ENCODE results near the gene BRD4. TPM values are rescaled to one million over a fixed set of nuclear protein-coding genes. Genes with fewer than 3 reads are reported as not detected.

Gene BRD4
- total RNA-seq, 1 donor from 2014 or later: 108 TPM

- Mint-ChIP-seq H3K27me3 (ENCODE audit: low read depth) (no peaks in the 10 kb centered on the region), H3K4me1 (ENCODE audit: low read depth) (peaks cover 70% of the 10 kb centered on the region), H3K9me3 (no peaks in the 10 kb centered on the region), H3K36me3 (ENCODE audit: low read depth) (peaks cover 24% of the 10 kb centered on the region), H3K4me3 (ENCODE audit: low read depth) (no peak overlapping the region), H3K27ac (no peak overlapping the region)
- no peak for DNase-seq (ENCODE audit: low spot score)
- intact Hi-C loops (cut with micrococcal nuclease): loop anchor here (5.0 kb wide), 1 partner anchor 33 kb away; no protein-coding TSS in a partner anchor
Observed at GRCh38 chr19:15320116-15320515, 12.2 kb downstream of the BRD4 start.

GRCh38 chr19:15318241-15318691 lies 14.1 kb downstream of the BRD4 start:
- H3K4me3 Mint-ChIP-seq (ENCODE audit: low read depth): no peak overlapping the region
- H3K4me1 Mint-ChIP-seq (ENCODE audit: low read depth): peaks cover 65% of the 10 kb centered on the region
- H3K9me3 Mint-ChIP-seq: no peaks in the 10 kb centered on the region
- H3K27me3 Mint-ChIP-seq (ENCODE audit: low read depth): no peaks in the 10 kb centered on the region
- peaks cover 21% of the 10 kb centered on the region for H3K36me3 Mint-ChIP-seq (ENCODE audit: low read depth)
- no peak for DNase-seq (ENCODE audit: low spot score)
- peak overlapping the region; percentile 69 for H3K27ac Mint-ChIP-seq
- intact Hi-C loops (cut with micrococcal nuclease): no loop called here

DNA sequence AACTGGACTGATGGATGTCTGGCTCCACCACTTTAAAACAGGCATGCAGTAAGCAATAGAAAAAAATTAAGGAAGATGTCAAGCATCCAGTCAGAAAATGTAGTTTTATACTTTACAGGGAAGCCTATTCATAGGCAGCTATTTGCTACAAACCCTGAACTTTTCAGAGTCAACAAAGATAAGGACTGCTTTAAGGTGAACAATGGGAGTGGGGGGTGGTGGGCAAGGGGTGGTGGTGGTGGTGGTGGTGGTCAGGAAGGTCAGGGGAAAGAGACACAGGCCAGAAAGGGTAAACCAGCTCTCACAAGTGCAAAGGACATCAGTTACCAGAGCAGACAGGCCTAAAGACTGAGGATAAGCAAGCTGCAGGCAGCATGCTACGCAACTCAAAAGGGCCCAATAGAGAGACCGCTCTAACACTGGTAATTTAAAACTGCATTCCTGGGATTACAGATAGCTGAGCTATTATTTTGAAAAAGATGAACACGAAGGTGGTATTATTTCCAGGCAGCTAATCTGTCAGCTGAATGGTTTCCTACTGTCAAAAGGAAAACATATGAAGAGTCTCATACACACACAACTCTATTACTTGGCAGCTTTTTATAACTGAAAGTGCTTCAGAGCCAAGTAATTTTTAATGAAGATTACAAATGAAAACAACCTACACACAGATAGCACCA lies 14.8 kb downstream of the BRD4 start:
- intact Hi-C loops (cut with micrococcal nuclease): no loop called here
- Mint-ChIP-seq H3K27me3 (ENCODE audit: low read depth) (no peaks in the 10 kb centered on the region), H3K9me3 (no peaks in the 10 kb centered on the region), H3K4me1 (ENCODE audit: low read depth) (peaks cover 62% of the 10 kb centered on the region), H3K36me3 (ENCODE audit: low read depth) (peaks cover 18% of the 10 kb centered on the region), H3K27ac (peak overlapping the region; percentile 69), H3K4me3 (ENCODE audit: low read depth) (no peak overlapping the region)
- DNase-seq (ENCODE audit: low spot score): no peak

GRCh38 chr19:15316498-15316897 lies 15.8 kb downstream of the BRD4 start:
- Mint-ChIP-seq H3K27ac (peak overlapping the region; percentile 78), H3K27me3 (ENCODE audit: low read depth) (no peaks in the 10 kb centered on the region), H3K9me3 (no peaks in the 10 kb centered on the region), H3K36me3 (ENCODE audit: low read depth) (peaks cover 14% of the 10 kb centered on the region), H3K4me3 (ENCODE audit: low read depth) (peak overlapping the region; percentile 9), H3K4me1 (ENCODE audit: low read depth) (peaks cover 60% of the 10 kb centered on the region)
- DNase-seq (ENCODE audit: low spot score): no peak
- intact Hi-C loops (cut with micrococcal nuclease): no loop called here

DNA sequence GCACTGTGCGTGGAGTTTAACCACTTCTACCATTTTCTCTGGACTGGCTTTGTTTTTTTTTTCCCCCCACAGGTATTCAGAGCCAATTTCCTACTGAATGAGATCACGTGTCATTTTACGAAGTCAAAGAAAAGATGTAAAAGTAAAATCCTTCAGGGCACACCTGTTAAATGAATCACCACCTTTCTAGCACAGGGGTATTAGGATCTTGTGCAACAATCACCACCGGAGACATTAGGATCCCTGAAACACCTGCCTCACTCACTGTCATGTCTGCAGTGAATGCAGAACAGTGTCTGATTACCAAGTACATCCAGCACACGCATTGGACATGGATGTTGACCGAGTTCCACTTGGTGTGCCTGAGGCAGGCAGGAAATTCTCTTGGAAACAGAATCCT lies 17.2 kb downstream of the BRD4 start:
- Mint-ChIP-seq H3K27me3 (ENCODE audit: low read depth) (no peaks in the 10 kb centered on the region), H3K4me3 (ENCODE audit: low read depth) (no peak overlapping the region), H3K36me3 (ENCODE audit: low read depth) (peaks cover 13% of the 10 kb centered on the region), H3K4me1 (ENCODE audit: low read depth) (peaks cover 50% of the 10 kb centered on the region), H3K9me3 (no peaks in the 10 kb centered on the region), H3K27ac (no peak overlapping the region)
- intact Hi-C loops (cut with micrococcal nuclease): no loop called here
- DNase-seq (ENCODE audit: low spot score): no peak

- Mint-ChIP-seq H3K27ac (no peak overlapping the region), H3K4me3 (ENCODE audit: low read depth) (no peak overlapping the region), H3K27me3 (ENCODE audit: low read depth) (no peaks in the 10 kb centered on the region), H3K9me3 (no peaks in the 10 kb centered on the region), H3K4me1 (ENCODE audit: low read depth) (peaks cover 46% of the 10 kb centered on the region), H3K36me3 (ENCODE audit: low read depth) (peaks cover 13% of the 10 kb centered on the region)
- intact Hi-C loops (cut with micrococcal nuclease): no loop called here
- DNase-seq (ENCODE audit: low spot score): no peak
Observed at GRCh38 chr19:15313649-15314279, 18.6 kb downstream of the BRD4 start.

DNA sequence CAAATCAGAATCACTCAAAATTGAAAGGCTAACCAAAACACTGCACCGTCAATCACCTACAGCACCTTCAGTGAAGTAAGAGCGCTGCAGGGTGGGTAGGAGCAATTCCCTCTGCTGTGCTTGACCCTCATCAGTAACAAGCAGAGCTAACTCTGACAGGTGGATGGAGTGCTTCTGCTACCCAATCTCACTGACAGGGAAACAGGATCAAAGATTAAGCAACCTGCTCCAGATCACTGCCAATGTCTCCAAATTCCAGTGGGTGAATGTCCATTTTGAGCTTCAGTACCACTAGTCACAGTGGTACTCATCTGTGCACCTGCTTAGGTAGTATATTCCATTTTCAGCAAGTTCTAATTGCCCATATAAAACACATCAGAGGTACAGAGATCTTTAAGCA lies 25.2 kb downstream of the BRD4 start:
- Mint-ChIP-seq H3K27ac (no peak overlapping the region), H3K9me3 (no peaks in the 10 kb centered on the region), H3K27me3 (ENCODE audit: low read depth) (no peaks in the 10 kb centered on the region), H3K36me3 (ENCODE audit: low read depth) (peaks cover 16% of the 10 kb centered on the region), H3K4me3 (ENCODE audit: low read depth) (no peak overlapping the region), H3K4me1 (ENCODE audit: low read depth) (peaks cover 51% of the 10 kb centered on the region)
- DNase-seq (ENCODE audit: low spot score): no peak
- intact Hi-C loops (cut with micrococcal nuclease): no loop called here

DNA sequence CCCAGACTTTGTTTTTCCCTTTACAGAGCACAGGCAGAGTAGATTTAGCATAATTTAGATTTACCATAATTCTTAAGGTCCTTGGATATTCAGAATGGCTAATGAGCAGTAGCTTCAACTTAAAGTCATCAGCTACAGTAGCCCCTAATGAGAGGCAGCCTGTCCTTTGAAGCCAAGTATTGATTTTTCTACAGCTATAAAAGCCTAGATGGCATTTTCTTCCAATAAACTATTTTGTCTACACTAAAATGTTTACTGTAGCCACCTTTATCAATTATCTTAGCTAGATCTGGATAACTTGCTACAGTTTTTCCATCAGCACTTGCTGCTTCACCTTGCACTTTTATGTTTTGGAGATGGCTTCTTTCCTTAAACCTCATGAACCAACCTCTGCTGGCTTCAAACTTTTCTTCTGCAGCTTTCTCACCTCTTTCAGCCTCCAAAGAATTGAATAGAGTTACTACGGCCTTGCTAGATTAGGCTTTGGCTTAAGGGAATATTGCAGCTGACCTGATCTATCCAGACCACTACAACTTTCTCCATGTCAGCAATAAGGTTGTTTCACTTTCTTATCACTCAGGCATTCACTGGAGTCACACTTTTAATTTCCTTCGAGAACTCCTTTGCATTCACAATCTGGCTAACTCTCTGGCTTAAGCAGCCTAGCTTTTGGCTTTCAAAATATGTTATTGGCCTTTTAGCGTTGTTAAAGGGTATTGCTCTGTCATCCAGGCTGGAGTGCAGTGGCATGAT lies 26.6 kb downstream of the BRD4 start:
- Mint-ChIP-seq H3K36me3 (ENCODE audit: low read depth) (peaks cover 16% of the 10 kb centered on the region), H3K27ac (no peak overlapping the region), H3K27me3 (ENCODE audit: low read depth) (no peaks in the 10 kb centered on the region), H3K4me1 (ENCODE audit: low read depth) (peaks cover 52% of the 10 kb centered on the region), H3K4me3 (ENCODE audit: low read depth) (no peak overlapping the region), H3K9me3 (no peaks in the 10 kb centered on the region)
- intact Hi-C loops (cut with micrococcal nuclease): no loop called here
- DNase-seq (ENCODE audit: low spot score): no peak

DNA sequence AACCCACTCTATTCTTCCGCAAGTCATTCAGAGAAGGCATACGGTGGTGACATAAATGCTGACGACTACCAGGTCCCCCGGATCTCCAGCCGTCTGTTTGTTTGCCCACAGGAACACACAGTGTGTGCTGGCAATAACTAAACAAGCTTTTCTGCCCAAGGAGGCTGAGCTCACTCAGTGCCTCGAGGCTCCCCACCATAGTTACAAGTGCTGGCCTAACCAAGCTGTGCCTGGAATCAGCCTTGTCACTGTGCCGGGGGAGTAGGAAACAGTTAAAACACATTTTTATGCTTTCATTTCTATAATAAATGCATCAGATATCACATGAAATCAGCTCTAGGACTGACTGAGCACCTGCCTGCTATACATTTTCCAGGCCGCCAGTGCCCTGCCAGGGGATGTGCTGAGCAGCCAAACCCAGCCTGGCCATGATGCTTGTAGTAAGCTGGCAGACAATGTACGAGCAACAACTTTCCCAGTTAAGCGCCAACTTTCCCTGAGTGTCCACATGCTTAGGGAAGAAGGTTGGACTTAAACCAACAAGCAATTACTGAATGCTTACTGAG lies 28.1 kb downstream of the BRD4 start:
- intact Hi-C loops (cut with micrococcal nuclease): no loop called here
- Mint-ChIP-seq H3K9me3 (no peaks in the 10 kb centered on the region), H3K4me1 (ENCODE audit: low read depth) (peaks cover 55% of the 10 kb centered on the region), H3K27me3 (ENCODE audit: low read depth) (no peaks in the 10 kb centered on the region), H3K4me3 (ENCODE audit: low read depth) (peak overlapping the region; percentile 3), H3K36me3 (ENCODE audit: low read depth) (peaks cover 11% of the 10 kb centered on the region), H3K27ac (peak overlapping the region; percentile 91)
- DNase-seq (ENCODE audit: low spot score): no peak

DNA sequence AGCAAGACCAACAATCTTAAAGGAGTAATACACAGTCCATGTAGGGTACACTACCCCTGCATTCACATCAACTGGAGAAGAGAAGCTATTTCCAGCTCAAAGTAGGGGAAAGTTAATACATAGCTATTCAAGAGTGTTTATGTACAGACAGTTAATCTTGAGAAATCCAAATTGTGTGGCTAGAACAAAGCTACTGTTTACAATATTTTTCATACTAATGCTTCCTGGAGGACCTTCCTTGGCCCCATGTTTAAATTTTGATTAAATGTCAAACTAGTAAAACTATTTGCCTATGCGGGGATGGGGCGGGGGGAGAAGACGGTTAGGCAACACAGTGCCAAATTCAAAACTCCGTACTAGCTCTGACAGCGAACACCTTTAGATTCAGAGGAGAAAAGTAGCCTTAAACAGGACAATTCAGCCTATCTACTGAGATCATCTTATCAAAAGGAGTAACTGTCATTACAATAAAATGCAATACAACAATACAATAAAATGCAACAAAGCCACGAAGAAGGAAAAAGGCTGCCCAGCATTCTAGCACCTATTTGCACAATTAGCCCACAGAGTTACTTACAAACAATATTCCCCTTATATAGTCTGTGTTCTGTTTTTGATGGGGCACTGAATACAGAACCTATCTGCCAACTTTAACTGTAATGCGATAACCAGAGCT lies 29.1 kb downstream of the BRD4 start:
- H3K4me3 Mint-ChIP-seq (ENCODE audit: low read depth): no peak overlapping the region
- intact Hi-C loops (cut with micrococcal nuclease): no loop called here
- peak overlapping the region; percentile 91 for H3K27ac Mint-ChIP-seq
- H3K9me3 Mint-ChIP-seq: no peaks in the 10 kb centered on the region
- H3K4me1 Mint-ChIP-seq (ENCODE audit: low read depth): peaks cover 63% of the 10 kb centered on the region
- peaks cover 15% of the 10 kb centered on the region for H3K36me3 Mint-ChIP-seq (ENCODE audit: low read depth)
- no peaks in the 10 kb centered on the region for H3K27me3 Mint-ChIP-seq (ENCODE audit: low read depth)
- DNase-seq (ENCODE audit: low spot score): no peak

- Mint-ChIP-seq H3K4me1 (ENCODE audit: low read depth) (peaks cover 69% of the 10 kb centered on the region), H3K27ac (peak overlapping the region; percentile 90), H3K27me3 (ENCODE audit: low read depth) (no peaks in the 10 kb centered on the region), H3K36me3 (ENCODE audit: low read depth) (peaks cover 24% of the 10 kb centered on the region), H3K9me3 (no peaks in the 10 kb centered on the region), H3K4me3 (ENCODE audit: low read depth) (peak overlapping the region; percentile 31)
- intact Hi-C loops (cut with micrococcal nuclease): loop anchor here (1.0 kb wide), 1 partner anchor 31 kb away; no protein-coding TSS in a partner anchor
- no peak for DNase-seq (ENCODE audit: low spot score)
Observed at GRCh38 chr19:15300533-15301197, 31.7 kb downstream of the BRD4 start.
